ENCODE measurements around the gene FAM90A1. TPM values are rescaled to one million over a fixed set of nuclear protein-coding genes. Genes with fewer than 3 reads are reported as not detected.
"Not testable (repeated sequence)": the region's sequence is repeated elsewhere in the genome, so short reads cannot be mapped to it uniquely, and the experiment has no call there.

The FAM90A1 gene
- total and polyA plus RNA-seq, 2 donors (not counting 3 experiments of a cell fraction or from before 2014, with no cell fraction given) = 0.10 TPM; not detected in 1

DNA sequence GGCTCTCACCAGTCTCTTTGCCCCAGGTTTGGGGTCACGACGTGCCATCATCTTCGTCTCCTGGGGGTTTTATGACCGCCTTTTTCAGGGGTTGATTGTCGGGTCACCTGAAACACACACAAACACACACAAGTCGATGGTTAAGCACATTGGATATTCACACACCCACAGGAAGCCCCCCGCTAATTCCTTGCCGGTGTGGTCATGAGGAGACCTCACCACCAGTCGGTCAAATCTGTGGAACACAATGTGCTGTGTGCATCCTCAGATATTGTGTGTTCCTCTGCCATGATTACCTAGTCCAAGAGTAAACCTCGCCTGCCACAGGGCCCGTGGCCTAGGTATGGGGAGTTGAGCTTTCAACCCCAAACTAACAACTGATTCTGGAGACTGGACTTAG is 2.6 kb downstream of the FAM90A1 start:
- dilution Hi-C loops (cut with MboI; ENCODE audit: extremely low pct_ligation_motif_present, low sequenced_read_pairs); CTCF ChIA-PET; H3K4me2 ChIP-seq (ENCODE audit: insufficient read depth, low read length): not testable (repeated sequence)

DNA sequence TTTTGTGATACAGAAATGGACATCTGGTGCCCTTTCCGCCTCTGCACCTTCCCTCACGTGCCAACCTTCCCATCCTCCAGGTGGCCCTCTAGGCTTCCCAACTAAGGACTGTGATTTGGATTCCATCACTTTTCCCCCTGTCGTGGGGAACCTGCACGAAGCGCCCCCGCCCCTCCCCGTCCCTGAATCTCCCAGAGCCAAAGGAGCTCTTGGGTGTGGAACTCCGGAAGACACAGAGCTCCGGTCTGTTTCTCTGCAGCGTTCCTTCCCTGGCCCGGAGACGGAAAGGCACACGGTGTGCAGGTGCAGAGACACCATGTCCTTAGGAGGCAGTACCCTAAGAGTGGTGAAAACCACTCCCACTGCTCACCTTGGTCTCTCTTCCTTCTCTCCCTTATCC is 3.8 kb downstream of the FAM90A1 start:
- H4K20me1 ChIP-seq (replicated peaks; ENCODE audit: control insufficient read depth, extremely low read depth, insufficient read depth, low read length); FAIRE-seq; H3K27ac ChIP-seq (ENCODE audit: insufficient read depth, low read depth, low read length); H3K9me3 ChIP-seq (replicated peaks; ENCODE audit: control insufficient read depth, insufficient read depth, low read length); dilution Hi-C loops (cut with MboI; ENCODE audit: extremely low pct_ligation_motif_present, low sequenced_read_pairs); H3K27me3 ChIP-seq (ENCODE audit: control insufficient read depth in 2 of 2, insufficient read depth in 2 of 2, low read length in 2 of 2); H3K79me2 ChIP-seq (ENCODE audit: control insufficient read depth, insufficient read depth, low read length); H3K9me1 ChIP-seq (replicated peaks; ENCODE audit: control insufficient read depth, extremely low read depth, insufficient read depth, low read length); H3K4me1 ChIP-seq (ENCODE audit: control insufficient read depth, extremely low read depth, insufficient read depth, low read length); H3K4me3 ChIP-seq (replicated peaks in 1 of 3; ENCODE audit: insufficient read depth in 1 of 3, low read depth in 1 of 3, low read length in 3 of 3); H3K9ac ChIP-seq (replicated peaks; ENCODE audit: extremely low read depth, insufficient read depth, low read length); intact Hi-C loops (cut with micrococcal nuclease); H2AFZ ChIP-seq (ENCODE audit: low read depth, low read length); BruUV-seq (replicated peaks); CTCF ChIA-PET; H3K4me2 ChIP-seq (ENCODE audit: insufficient read depth, low read length); H3K36me3 ChIP-seq (ENCODE audit: control insufficient read depth in 2 of 2, extremely low read depth in 1 of 2, insufficient read depth in 2 of 2, low read length in 2 of 2); POLR2A ChIA-PET; DNase-seq (ENCODE audit: low read depth, low spot score): not testable (repeated sequence)

More for the DNA sequence above, 2.6 kb downstream of the FAM90A1 start:
- H3K9me3 ChIP-seq (replicated peaks; ENCODE audit: control insufficient read depth, insufficient read depth, low read length); H4K20me1 ChIP-seq (replicated peaks; ENCODE audit: control insufficient read depth, extremely low read depth, insufficient read depth, low read length); POLR2A ChIA-PET; intact Hi-C loops (cut with micrococcal nuclease); DNase-seq (ENCODE audit: low read depth, low spot score); H3K27me3 ChIP-seq (ENCODE audit: control insufficient read depth in 2 of 2, insufficient read depth in 2 of 2, low read length in 2 of 2); H3K9me1 ChIP-seq (replicated peaks; ENCODE audit: control insufficient read depth, extremely low read depth, insufficient read depth, low read length); FAIRE-seq; H3K4me3 ChIP-seq (replicated peaks in 1 of 3; ENCODE audit: insufficient read depth in 1 of 3, low read depth in 1 of 3, low read length in 3 of 3); H2AFZ ChIP-seq (ENCODE audit: low read depth, low read length); BruUV-seq (replicated peaks); H3K9ac ChIP-seq (replicated peaks; ENCODE audit: extremely low read depth, insufficient read depth, low read length); H3K4me1 ChIP-seq (ENCODE audit: control insufficient read depth, extremely low read depth, insufficient read depth, low read length); H3K27ac ChIP-seq (ENCODE audit: insufficient read depth, low read depth, low read length); H3K36me3 ChIP-seq (ENCODE audit: control insufficient read depth in 2 of 2, extremely low read depth in 1 of 2, insufficient read depth in 2 of 2, low read length in 2 of 2); H3K79me2 ChIP-seq (ENCODE audit: control insufficient read depth, insufficient read depth, low read length): not testable (repeated sequence)

GRCh38 chr12:8222303-8222702 is 5.1 kb downstream of the FAM90A1 start:
- H3K27ac ChIP-seq (ENCODE audit: insufficient read depth, low read depth, low read length); H3K4me2 ChIP-seq (ENCODE audit: insufficient read depth, low read length); intact Hi-C loops (cut with micrococcal nuclease); H3K4me1 ChIP-seq (ENCODE audit: control insufficient read depth, extremely low read depth, insufficient read depth, low read length); BruUV-seq (replicated peaks); H3K27me3 ChIP-seq (ENCODE audit: control insufficient read depth in 2 of 2, insufficient read depth in 2 of 2, low read length in 2 of 2); CTCF ChIA-PET; H3K79me2 ChIP-seq (ENCODE audit: control insufficient read depth, insufficient read depth, low read length); H3K9me1 ChIP-seq (replicated peaks; ENCODE audit: control insufficient read depth, extremely low read depth, insufficient read depth, low read length); FAIRE-seq; H2AFZ ChIP-seq (ENCODE audit: low read depth, low read length); H3K9me3 ChIP-seq (replicated peaks; ENCODE audit: control insufficient read depth, insufficient read depth, low read length); POLR2A ChIA-PET; H4K20me1 ChIP-seq (replicated peaks; ENCODE audit: control insufficient read depth, extremely low read depth, insufficient read depth, low read length); DNase-seq (ENCODE audit: low read depth, low spot score); H3K9ac ChIP-seq (replicated peaks; ENCODE audit: extremely low read depth, insufficient read depth, low read length); H3K4me3 ChIP-seq (replicated peaks in 1 of 3; ENCODE audit: insufficient read depth in 1 of 3, low read depth in 1 of 3, low read length in 3 of 3); H3K36me3 ChIP-seq (ENCODE audit: control insufficient read depth in 2 of 2, extremely low read depth in 1 of 2, insufficient read depth in 2 of 2, low read length in 2 of 2); dilution Hi-C loops (cut with MboI; ENCODE audit: extremely low pct_ligation_motif_present, low sequenced_read_pairs): not testable (repeated sequence)

GRCh38 chr12:8221844-8222243 is 5.6 kb downstream of the FAM90A1 start:
- H4K20me1 ChIP-seq (replicated peaks; ENCODE audit: control insufficient read depth, extremely low read depth, insufficient read depth, low read length); H3K36me3 ChIP-seq (ENCODE audit: control insufficient read depth in 2 of 2, extremely low read depth in 1 of 2, insufficient read depth in 2 of 2, low read length in 2 of 2); H2AFZ ChIP-seq (ENCODE audit: low read depth, low read length); dilution Hi-C loops (cut with MboI; ENCODE audit: extremely low pct_ligation_motif_present, low sequenced_read_pairs); DNase-seq (ENCODE audit: low read depth, low spot score); H3K27ac ChIP-seq (ENCODE audit: insufficient read depth, low read depth, low read length); BruUV-seq (replicated peaks); H3K4me2 ChIP-seq (ENCODE audit: insufficient read depth, low read length); H3K4me1 ChIP-seq (ENCODE audit: control insufficient read depth, extremely low read depth, insufficient read depth, low read length); H3K9me1 ChIP-seq (replicated peaks; ENCODE audit: control insufficient read depth, extremely low read depth, insufficient read depth, low read length); POLR2A ChIA-PET; H3K4me3 ChIP-seq (replicated peaks in 1 of 3; ENCODE audit: insufficient read depth in 1 of 3, low read depth in 1 of 3, low read length in 3 of 3); CTCF ChIA-PET; FAIRE-seq; H3K27me3 ChIP-seq (ENCODE audit: control insufficient read depth in 2 of 2, insufficient read depth in 2 of 2, low read length in 2 of 2); intact Hi-C loops (cut with micrococcal nuclease); H3K9me3 ChIP-seq (replicated peaks; ENCODE audit: control insufficient read depth, insufficient read depth, low read length); H3K79me2 ChIP-seq (ENCODE audit: control insufficient read depth, insufficient read depth, low read length); H3K9ac ChIP-seq (replicated peaks; ENCODE audit: extremely low read depth, insufficient read depth, low read length): not testable (repeated sequence)

All from endothelial cell of umbilical vein (primary cell).